HEK293 (cell line): ENCODE measurements around the gene HDAC8.

ENCODE experiments used
- CTCF ChIA-PET: fragments of 350-600 bp; formaldehyde crosslinking; extraction: SDS; loops from one replicate; lab custom pipeline; 2021; ENCODE audit warnings: antibody characterized with exemption; lab: Yijun Ruan, JAX
- POLR2A ChIA-PET: fragments of 300-600 bp; formaldehyde crosslinking; extraction: SDS; loops from one replicate; lab custom pipeline; 2020; ENCODE audit warnings: antibody characterized with exemption, inconsistent platforms; lab: Yijun Ruan, JAX
- H3K27ac ChIP-seq: fragments of 200-500 bp; sonication (Bioruptor generic); 2 replicates; pipeline ENCODE4 v1.5.1; 2014; ENCODE audit warnings: low read depth, low read length, control low read depth, inconsistent platforms; ENCODE audit errors: extremely low read depth
- H3K36me3 ChIP-seq, 2 experiments: fragments of 200-500 bp in 1 of 2; sonication (Bioruptor generic) in 1 of 2; 1 replicate in 1 of 2; 2 replicates in 1 of 2; pipeline ENCODE4 v1.5.1; 2014 to 2017; ENCODE audit warnings: inconsistent platforms in 2 of 2, low read length in 2 of 2; ENCODE audit not compliant: control insufficient read depth in 2 of 2, insufficient read depth in 1 of 2
- H3K4me1 ChIP-seq: fragments of 200-500 bp; sonication (Bioruptor generic); 2 replicates; pipeline ENCODE4 v1.5.1; 2014; ENCODE audit warnings: mild to moderate bottlenecking, low read length, inconsistent platforms; ENCODE audit not compliant: control insufficient read depth, insufficient read depth
- H3K4me3 ChIP-seq: 2 replicates; pipeline ENCODE4 v1.5.1; 2011; ENCODE audit warnings: low read depth, mild to moderate bottlenecking, control low read depth, low read length, moderate library complexity
- H3K9me3 ChIP-seq: fragments of 200-500 bp; sonication (Bioruptor generic); 2 replicates; pipeline ENCODE4 v1.5.1; 2014; ENCODE audit warnings: low read depth, low read length, inconsistent platforms; ENCODE audit not compliant: control insufficient read depth, insufficient read depth
- HOXA7 ChIP-seq: sonication (generic); formaldehyde crosslinking; IDR thresholded peaks from 2 replicates; pipeline ENCODE4 v1.8.1; 2022; ENCODE audit warnings: missing genetic modification reagents, borderline replicate concordance
- KLF16 ChIP-seq: fragments of 450-650 bp; formaldehyde crosslinking; IDR thresholded peaks from 2 replicates; pipeline ENCODE4 v1.5.1; 2017; ENCODE audit warnings: missing biosample characterization, missing genetic modification characterization
- KLF17 ChIP-seq: fragments of 450-650 bp; formaldehyde crosslinking; IDR thresholded peaks from 2 replicates; pipeline ENCODE4 v1.5.1; 2016; ENCODE audit warnings: missing biosample characterization, missing genetic modification characterization
- KLF9 ChIP-seq: fragments of 450-650 bp; formaldehyde crosslinking; IDR thresholded peaks from 2 replicates; pipeline ENCODE4 v1.5.1; 2016; ENCODE audit warnings: missing biosample characterization, missing genetic modification characterization, low read depth
- OSR2 ChIP-seq: fragments of 450-650 bp; formaldehyde crosslinking; IDR thresholded peaks from 2 replicates; pipeline ENCODE4 v1.5.1; 2016; ENCODE audit warnings: missing biosample characterization, missing genetic modification characterization
- PRDM1 ChIP-seq: fragments of 450-650 bp; formaldehyde crosslinking; IDR thresholded peaks from 2 replicates; pipeline ENCODE4; 2016; ENCODE audit warnings: missing biosample characterization, missing genetic modification characterization
- RBAK ChIP-seq: fragments of 450-650 bp; formaldehyde crosslinking; IDR thresholded peaks from 2 replicates; pipeline ENCODE4 v1.5.1; 2016; ENCODE audit warnings: missing biosample characterization, missing genetic modification characterization
- REPIN1 ChIP-seq: fragments of 450-650 bp; formaldehyde crosslinking; IDR thresholded peaks from 2 replicates; pipeline ENCODE4 v1.5.1; 2017; ENCODE audit warnings: missing biosample characterization, missing genetic modification characterization, low read depth
- REST ChIP-seq: fragments of 450-650 bp; formaldehyde crosslinking; IDR thresholded peaks from 2 replicates; pipeline ENCODE4 v1.5.1; 2016; ENCODE audit warnings: missing biosample characterization, missing genetic modification characterization
- ZEB2 ChIP-seq: fragments of 450-650 bp; formaldehyde crosslinking; IDR thresholded peaks from 2 replicates; pipeline ENCODE4 v1.5.1; 2016; ENCODE audit warnings: missing biosample characterization, missing genetic modification characterization
- ZFP3 ChIP-seq: fragments of 450-650 bp; formaldehyde crosslinking; IDR thresholded peaks from 2 replicates; pipeline ENCODE4 v1.5.1; 2016; ENCODE audit warnings: low read depth, missing biosample characterization, missing genetic modification characterization
- ZNF175 ChIP-seq: fragments of 450-650 bp; formaldehyde crosslinking; IDR thresholded peaks from 2 replicates; pipeline ENCODE4 v1.5.1; 2016; ENCODE audit warnings: missing biosample characterization, missing genetic modification characterization
- ZNF19 ChIP-seq: fragments of 450-650 bp; formaldehyde crosslinking; IDR thresholded peaks from 2 replicates; pipeline ENCODE4; 2016; ENCODE audit warnings: missing biosample characterization, missing genetic modification characterization, low read depth
- ZNF211 ChIP-seq: fragments of 450-650 bp; formaldehyde crosslinking; IDR thresholded peaks from 2 replicates; pipeline ENCODE4 v1.5.1; 2016; ENCODE audit warnings: low read depth, missing biosample characterization, missing genetic modification characterization
- ZNF214 ChIP-seq: fragments of 450-650 bp; formaldehyde crosslinking; IDR thresholded peaks from 2 replicates; pipeline ENCODE4 v1.5.1; 2017; ENCODE audit warnings: missing biosample characterization, mild to moderate bottlenecking, missing genetic modification characterization, borderline replicate concordance
- ZNF221 ChIP-seq: fragments of 450-650 bp; formaldehyde crosslinking; IDR thresholded peaks from 2 replicates; pipeline ENCODE4 v1.5.1; 2017; ENCODE audit warnings: missing biosample characterization, missing genetic modification characterization, borderline replicate concordance
- ZNF26 ChIP-seq: fragments of 450-650 bp; formaldehyde crosslinking; IDR thresholded peaks from 2 replicates; pipeline ENCODE4 v1.5.1; 2016; ENCODE audit warnings: missing biosample characterization, missing genetic modification characterization
- ZNF341 ChIP-seq: fragments of 450-650 bp; formaldehyde crosslinking; IDR thresholded peaks from 2 replicates; pipeline ENCODE4; 2016; ENCODE audit warnings: low read depth, missing biosample characterization, missing genetic modification characterization
- ZNF398 ChIP-seq: fragments of 450-650 bp; formaldehyde crosslinking; IDR thresholded peaks from 2 replicates; pipeline ENCODE4 v1.5.1; 2017; ENCODE audit warnings: missing biosample characterization, missing genetic modification characterization
- ZNF610 ChIP-seq: fragments of 450-650 bp; formaldehyde crosslinking; IDR thresholded peaks from 2 replicates; pipeline ENCODE4 v1.5.1; 2016; ENCODE audit warnings: missing biosample characterization, missing genetic modification characterization, borderline replicate concordance
- ZNF624 ChIP-seq: fragments of 450-650 bp; formaldehyde crosslinking; IDR thresholded peaks from 2 replicates; pipeline ENCODE4 v1.5.1; 2017; ENCODE audit warnings: missing biosample characterization, missing genetic modification characterization
- ZNF777 ChIP-seq: fragments of 450-650 bp; formaldehyde crosslinking; IDR thresholded peaks from 2 replicates; pipeline ENCODE4 v1.5.1; 2017; ENCODE audit warnings: missing biosample characterization, missing genetic modification characterization, borderline replicate concordance
- ZNF830 ChIP-seq: fragments of 450-650 bp; IDR thresholded peaks from 2 replicates; pipeline ENCODE4 v1.5.0; 2018; ENCODE audit warnings: missing biosample characterization, missing genetic modification characterization, low read depth, mild to moderate bottlenecking, moderate library complexity
- ZSCAN23 ChIP-seq: fragments of 450-650 bp; formaldehyde crosslinking; IDR thresholded peaks from 2 replicates; pipeline ENCODE4 v1.5.1; 2016; ENCODE audit warnings: missing biosample characterization, missing genetic modification characterization
- TF ChIP-seq, protein P1 (sequence below): fragments of 450-650 bp; IDR thresholded peaks from 2 replicates; pipeline ENCODE4 v1.5.1; 2018; ENCODE audit warnings: missing biosample characterization, mild to moderate bottlenecking, missing genetic modification characterization

HDAC8 gene

GRCh38 chrX:72307646-72308051 is 265.0 kb downstream of the HDAC8 start:
- Histone ChIP-seq H3K27ac (no peak overlapping the region; the same call in 1 of the 2 replicates), H3K9me3 (no peaks in the 10 kb centered on the region), H3K4me1 (peaks cover 3% of the 10 kb centered on the region), H3K4me3 (no peak overlapping the region), H3K36me3 (peaks cover 0 to 4% of the 10 kb centered on the region in 2 experiments; a peak in 1 of 3 replicates)
- TF ChIP-seq ZNF777 (tag by site-specific recombination) = no peak
- no peak for TF ChIP-seq ZFP3 (tag by site-specific recombination)
- no peak for TF ChIP-seq ZNF341
- TF ChIP-seq ZNF211 = no peak
- TF ChIP-seq, protein P1, sequence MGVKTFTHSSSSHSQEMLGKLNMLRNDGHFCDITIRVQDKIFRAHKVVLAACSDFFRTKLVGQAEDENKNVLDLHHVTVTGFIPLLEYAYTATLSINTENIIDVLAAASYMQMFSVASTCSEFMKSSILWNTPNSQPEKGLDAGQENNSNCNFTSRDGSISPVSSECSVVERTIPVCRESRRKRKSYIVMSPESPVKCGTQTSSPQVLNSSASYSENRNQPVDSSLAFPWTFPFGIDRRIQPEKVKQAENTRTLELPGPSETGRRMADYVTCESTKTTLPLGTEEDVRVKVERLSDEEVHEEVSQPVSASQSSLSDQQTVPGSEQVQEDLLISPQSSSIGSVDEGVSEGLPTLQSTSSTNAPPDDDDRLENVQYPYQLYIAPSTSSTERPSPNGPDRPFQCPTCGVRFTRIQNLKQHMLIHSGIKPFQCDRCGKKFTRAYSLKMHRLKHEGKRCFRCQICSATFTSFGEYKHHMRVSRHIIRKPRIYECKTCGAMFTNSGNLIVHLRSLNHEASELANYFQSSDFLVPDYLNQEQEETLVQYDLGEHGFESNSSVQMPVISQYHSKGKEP = no peak
- TF ChIP-seq ZNF19 (tag by site-specific recombination) = no peak
- TF ChIP-seq KLF9 = no peak
- POLR2A ChIA-PET = interaction anchor here (1.2 to 5.7 kb wide), 2 partner anchors 31 to 37 kb away, joined by 3 to 46 read pairs; partner anchors contain the start of gene RPS4X
- CTCF ChIA-PET = no interaction called here

GRCh38 chrX:72306851-72307645 is 265.6 kb downstream of the HDAC8 start:
- CTCF ChIA-PET = interaction anchor here (0.7 to 0.9 kb wide), 2 partner anchors 30 to 220 kb away, joined by 3 to 4 read pairs; partner anchors contain the start of gene RPS4X
- H3K4me1 ChIP-seq = peaks cover 3% of the 10 kb centered on the region
- H3K36me3 ChIP-seq = peaks cover 0 to 8% of the 10 kb centered on the region in 2 experiments; a peak in 1 of 3 replicates
- H3K27ac ChIP-seq = peak overlapping the region; percentile 10; the same call in 1 of the 2 replicates
- no peaks in the 10 kb centered on the region for H3K9me3 ChIP-seq
- POLR2A ChIA-PET = interaction anchor here (1.2 to 5.7 kb wide), 2 partner anchors 30 to 36 kb away, joined by 3 to 46 read pairs; partner anchors contain the start of gene RPS4X
- H3K4me3 ChIP-seq = peak overlapping the region; percentile 49
- TF ChIP-seq KLF17 (tag by site-specific recombination) = 0 out of 2 replicates have a peak, but pooled peaks have one; percentile 46
- no peak for TF ChIP-seq RBAK (tag by site-specific recombination)
- TF ChIP-seq HOXA7 (CRISPR knock-in tag) = no peak
- no peak for TF ChIP-seq ZNF214 (tag by site-specific recombination)
- no peak for TF ChIP-seq ZSCAN23 (tag by site-specific recombination)
- TF ChIP-seq PRDM1 (tag by site-specific recombination) = no peak
- TF ChIP-seq ZNF830 (tag by site-specific recombination) = no peak
- no peak for TF ChIP-seq REST (tag by site-specific recombination)
- TF ChIP-seq KLF16 (tag by site-specific recombination) = peak; percentile 85
- peak; percentile 58; the same call in 1 of the 2 replicates for TF ChIP-seq ZEB2 (tag by site-specific recombination)
- no peak for TF ChIP-seq ZNF624
- no peak for TF ChIP-seq ZNF221 (tag by site-specific recombination)
- TF ChIP-seq ZNF398 (tag by site-specific recombination) = no peak
- TF ChIP-seq ZNF610 (tag by site-specific recombination) = no peak
- no peak for TF ChIP-seq ZNF26
- 0 out of 2 replicates have a peak, but pooled peaks have one; percentile 18 for TF ChIP-seq OSR2 (tag by site-specific recombination)
- no peak for TF ChIP-seq REPIN1 (tag by site-specific recombination)
- TF ChIP-seq ZNF175 (tag by site-specific recombination) = no peak
